Cortex of kidney (tissue), 1 donor: ENCODE results near the gene UBE2L3.

ENCODE experiments used
- DNase-seq: peaks from one replicate; lab custom pipeline; 2025; lab: John Stamatoyannopoulos, UW

Gene UBE2L3

GRCh38 chr22:21646608-21647590 lies 79.4 kb downstream of the UBE2L3 start:
- no peak for DNase-seq

GRCh38 chr22:21650280-21650679 lies 82.8 kb downstream of the UBE2L3 start:
- no peak for DNase-seq

GRCh38 chr22:21650823-21651520 lies 83.5 kb downstream of the UBE2L3 start:
- no peak for DNase-seq

- DNase-seq: no peak
Measured at GRCh38 chr22:21651521-21652009, 84.1 kb downstream of the UBE2L3 start.

- no peak for DNase-seq
Measured at GRCh38 chr22:21652010-21652546, 84.6 kb downstream of the UBE2L3 start.

GRCh38 chr22:21652547-21653545 lies 85.3 kb downstream of the UBE2L3 start:
- no peak for DNase-seq

- no peak for DNase-seq
Measured at GRCh38 chr22:21657020-21657359, 89.5 kb downstream of the UBE2L3 start.

GRCh38 chr22:21657360-21658032 lies 90.0 kb downstream of the UBE2L3 start:
- DNase-seq: no peak

- no peak for DNase-seq
Measured at GRCh38 chr22:21659864-21660525, 92.5 kb downstream of the UBE2L3 start.

GRCh38 chr22:21660904-21661303 lies 93.4 kb downstream of the UBE2L3 start:
- no peak for DNase-seq

GRCh38 chr22:21661991-21662390 lies 94.5 kb downstream of the UBE2L3 start:
- no peak for DNase-seq

GRCh38 chr22:21663738-21664137 lies 96.2 kb downstream of the UBE2L3 start:
- DNase-seq: no peak

- DNase-seq: no peak
Measured at GRCh38 chr22:21665047-21665851, 97.7 kb downstream of the UBE2L3 start.

- no peak for DNase-seq
Measured at GRCh38 chr22:21666786-21667185, 99.3 kb downstream of the UBE2L3 start.

- DNase-seq: no peak
Measured at GRCh38 chr22:21669026-21669425, 101.5 kb downstream of the UBE2L3 start.

GRCh38 chr22:21672107-21672629 lies 104.7 kb downstream of the UBE2L3 start:
- DNase-seq: no peak
